Head of caudate nucleus (tissue), 42 donors: ENCODE data around the gene GPBP1L1.
A peak's percentile ranks its signal among the peaks of the same experiment; 100 is the strongest.
"Not testable (repeated sequence)": the region's sequence is repeated elsewhere in the genome, so short reads cannot be mapped to it uniquely, and the experiment has no call there.

Experiments used
- DNase-seq, 42 donors: peaks; one replicate each; pipeline versions ENCODE4 v3.0.0 to v3.0.0-alpha.2; 2020 to 2021; ENCODE audit warnings: mixed read lengths in 7 of 42
- intact Hi-C: fragments of 100-400 bp; cut with DNase I; formaldehyde crosslinking; loops from one replicate; pipeline ENCODE4 v1.15.0; 2022

Gene GPBP1L1

DNA sequence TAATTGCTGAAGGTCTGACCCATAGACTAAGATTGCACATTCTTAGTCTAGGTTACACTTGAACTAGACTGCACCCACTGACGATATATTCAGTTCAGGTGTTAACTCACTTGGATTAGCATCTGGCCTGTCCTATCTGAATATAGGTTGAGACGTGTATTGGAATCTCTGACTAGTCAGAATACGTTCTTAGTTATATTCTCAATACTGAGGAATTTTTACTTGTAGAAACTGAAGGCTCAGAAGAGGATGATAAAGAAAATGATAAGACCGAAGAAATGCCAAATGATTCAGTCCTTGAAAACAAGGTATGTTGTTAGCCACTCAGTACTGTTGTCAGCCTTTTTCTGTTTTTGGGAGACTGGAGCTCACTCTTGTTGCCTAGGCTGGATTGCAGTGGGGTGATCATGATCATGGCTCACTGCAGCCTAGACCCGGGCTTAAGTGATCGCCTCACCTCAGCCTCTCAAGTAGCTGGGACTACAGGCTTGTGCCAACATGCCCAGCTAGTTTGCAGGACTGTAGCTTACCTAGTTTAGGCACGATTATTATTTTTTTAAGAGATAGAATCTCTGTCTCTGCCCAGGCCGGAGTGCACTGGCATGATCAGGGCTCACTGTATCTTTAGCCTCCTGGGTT is 73.3 kb downstream of the GPBP1L1 start:
- intact Hi-C loops, result no loop called here
- no peak for DNase-seq

DNA sequence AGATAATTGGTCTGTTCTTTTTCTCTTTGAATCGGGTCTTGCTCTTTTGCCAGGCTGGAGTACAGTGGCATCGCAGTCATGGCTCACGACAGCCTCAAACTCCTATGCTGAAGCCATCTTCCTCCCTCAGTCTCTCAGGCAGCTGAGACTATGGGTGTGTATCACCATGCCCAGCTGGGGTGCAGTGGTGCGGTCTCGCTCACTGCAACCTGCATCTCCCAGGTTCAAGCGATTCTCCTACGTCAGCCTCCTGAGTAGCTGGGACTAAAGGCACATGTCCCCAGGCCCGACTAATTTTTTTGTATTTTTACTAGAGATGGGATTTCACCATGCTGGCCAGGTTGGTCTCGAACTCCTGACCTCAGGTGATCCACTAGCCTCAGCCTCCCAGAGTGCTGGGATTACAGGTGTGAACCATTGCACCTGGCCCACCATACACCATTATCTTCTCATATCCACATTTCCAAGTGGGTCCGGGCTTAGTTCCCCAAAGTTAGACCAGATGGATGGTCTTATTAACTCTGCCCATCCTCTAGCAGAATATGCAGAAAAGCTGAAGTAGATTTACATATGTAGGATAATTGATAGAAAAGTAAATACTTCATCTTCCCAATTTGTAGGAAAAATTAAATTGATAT is 75.6 kb downstream of the GPBP1L1 start:
- intact Hi-C loops, result no loop called here
- DNase-seq, result no peak

DNA sequence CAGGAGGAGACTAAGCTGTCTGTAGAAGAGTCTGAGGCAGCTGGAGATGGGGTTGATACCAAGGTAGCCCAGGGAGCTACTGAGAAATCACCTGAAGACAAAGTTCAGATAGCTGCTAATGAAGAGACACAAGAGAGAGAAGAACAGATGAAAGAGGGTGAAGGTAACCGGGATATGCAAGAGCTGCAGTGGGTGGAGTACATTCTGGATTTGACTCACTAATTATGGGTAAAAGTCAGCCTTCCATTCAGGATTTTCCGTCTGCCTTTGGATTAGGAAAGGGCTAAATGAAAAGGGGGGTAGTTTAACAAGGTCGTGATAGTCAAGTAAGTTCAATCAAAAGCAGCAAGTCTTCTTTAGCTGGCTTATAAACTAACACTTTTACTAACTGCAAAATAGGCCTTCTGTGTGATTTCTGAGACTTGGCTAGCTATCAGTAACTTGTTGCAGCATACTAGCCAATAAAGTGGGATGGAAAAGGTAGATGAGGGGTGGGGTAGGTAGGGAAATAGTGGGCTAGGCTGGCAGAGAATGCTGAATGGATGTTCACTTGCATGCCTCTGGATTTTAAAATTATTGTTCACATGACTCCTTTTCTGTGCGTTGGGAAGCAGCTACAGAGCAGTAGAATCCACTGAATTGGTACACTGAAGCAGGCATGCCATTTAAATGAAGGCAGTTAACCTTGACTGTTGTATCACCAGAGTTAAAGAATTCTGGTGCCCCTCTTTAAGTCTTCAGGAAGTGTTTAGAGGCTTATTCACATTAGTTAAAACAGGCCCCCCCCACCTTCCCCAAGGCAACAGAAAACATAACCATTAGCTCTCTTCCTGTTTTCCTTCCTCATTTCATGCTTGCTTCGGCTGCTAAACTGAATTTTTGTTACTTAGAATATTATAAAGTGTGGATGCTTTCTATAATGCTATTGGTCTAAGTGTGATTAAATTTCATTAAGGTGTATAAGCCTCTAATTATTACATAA is 77.9 kb downstream of the GPBP1L1 start:
- no peak for DNase-seq

GRCh38 chr1:45607404-45608074 is 78.8 kb downstream of the GPBP1L1 start:
- intact Hi-C loops, result no loop called here
- no peak for DNase-seq

More for the DNA sequence above, 77.9 kb downstream of the GPBP1L1 start:
- intact Hi-C loops, result no loop called here

DNA sequence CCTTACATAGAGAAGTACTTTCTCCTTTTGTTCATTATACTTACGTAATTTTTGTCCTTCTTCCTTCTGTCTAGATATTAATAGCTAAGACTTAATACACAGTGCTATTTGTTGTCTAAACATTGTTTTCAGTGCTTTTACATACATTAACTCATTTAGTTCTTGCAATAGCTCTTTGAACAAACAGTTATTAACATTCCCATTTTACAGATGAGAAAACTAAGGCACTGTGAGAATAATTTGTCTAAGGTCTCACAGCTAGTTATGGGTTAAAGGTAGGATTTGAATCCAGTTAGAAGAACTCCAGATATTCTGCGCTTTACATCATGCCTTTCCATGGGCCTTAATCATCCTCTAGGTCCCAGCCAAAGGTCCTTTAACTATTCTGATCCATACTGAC is 82.1 kb downstream of the GPBP1L1 start:
- no peak for DNase-seq
- intact Hi-C loops, result no loop called here

GRCh38 chr1:45596765-45597164 is 89.6 kb downstream of the GPBP1L1 start:
- intact Hi-C loops, DNase-seq: not testable (repeated sequence)

GRCh38 chr1:45594412-45594811 is 91.9 kb downstream of the GPBP1L1 start:
- intact Hi-C loops, result no loop called here
- no peak for DNase-seq

DNA sequence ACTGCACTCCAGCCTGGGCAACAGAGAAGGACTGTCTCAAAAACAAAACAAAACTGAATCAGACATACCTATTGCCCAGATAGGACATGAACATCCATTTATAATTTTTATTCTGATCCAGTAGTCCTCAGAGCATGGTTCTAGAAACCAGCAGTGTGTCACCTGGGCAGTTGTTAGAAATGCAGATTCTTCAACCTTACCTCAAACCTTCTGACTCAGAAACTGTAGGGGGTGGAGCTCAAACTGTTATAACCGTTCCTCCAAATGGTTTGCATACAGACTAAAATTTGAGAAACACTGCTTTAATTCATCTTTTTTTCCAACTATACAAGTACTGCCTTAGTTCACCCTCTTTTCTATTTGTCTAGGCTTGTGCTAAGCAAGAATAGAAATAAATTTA is 96.5 kb downstream of the GPBP1L1 start:
- intact Hi-C loops, result no loop called here
- no peak for DNase-seq

DNA sequence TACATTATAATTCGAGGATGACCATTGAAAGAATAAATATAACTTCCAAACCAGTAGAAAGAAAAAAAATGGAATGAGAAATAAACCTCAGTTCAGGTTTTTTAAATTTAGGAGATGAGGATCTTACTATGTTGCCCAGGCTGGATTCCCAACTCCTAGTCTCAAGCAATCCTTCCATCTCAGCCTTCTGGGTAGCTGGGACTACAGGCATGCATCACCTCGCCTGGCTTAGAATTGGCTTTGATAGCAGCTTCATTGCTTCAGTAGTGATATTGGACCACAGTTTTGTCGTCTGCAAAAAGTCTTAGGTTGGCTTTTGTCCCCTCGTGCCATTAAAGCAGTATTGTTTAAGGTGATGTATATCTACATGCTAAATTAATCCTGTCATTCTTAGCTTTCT is 99.6 kb downstream of the GPBP1L1 start:
- no peak for DNase-seq
- intact Hi-C loops, result no loop called here

DNA sequence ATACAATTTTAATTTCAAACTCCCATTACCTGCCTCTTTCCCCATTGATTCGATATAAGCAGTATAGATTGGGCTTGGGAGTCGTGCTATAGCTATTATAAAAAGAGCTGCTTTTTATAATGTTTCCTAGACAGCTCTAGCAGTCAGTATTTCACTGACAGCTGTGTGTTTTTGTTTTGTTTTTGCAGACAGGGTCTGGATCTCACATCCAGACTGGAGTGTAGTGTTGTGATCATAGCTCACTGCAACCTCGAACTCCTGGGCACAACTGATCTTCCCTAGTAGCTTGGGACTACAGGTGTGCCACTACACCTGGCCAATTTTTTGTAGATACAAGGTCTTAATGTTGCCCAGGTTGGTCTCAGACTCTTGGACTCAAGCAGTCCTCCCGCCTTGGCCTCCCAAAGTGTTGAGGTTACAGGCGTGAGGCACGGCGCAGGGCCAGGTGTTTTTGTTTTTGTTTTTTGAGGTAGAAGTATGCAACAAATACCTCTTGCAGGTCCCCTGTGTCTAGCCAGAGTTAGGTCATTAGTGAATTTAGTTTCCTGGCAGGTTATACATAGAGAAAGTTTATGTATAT is 100.7 kb downstream of the GPBP1L1 start:
- intact Hi-C loops, result no loop called here

DNA sequence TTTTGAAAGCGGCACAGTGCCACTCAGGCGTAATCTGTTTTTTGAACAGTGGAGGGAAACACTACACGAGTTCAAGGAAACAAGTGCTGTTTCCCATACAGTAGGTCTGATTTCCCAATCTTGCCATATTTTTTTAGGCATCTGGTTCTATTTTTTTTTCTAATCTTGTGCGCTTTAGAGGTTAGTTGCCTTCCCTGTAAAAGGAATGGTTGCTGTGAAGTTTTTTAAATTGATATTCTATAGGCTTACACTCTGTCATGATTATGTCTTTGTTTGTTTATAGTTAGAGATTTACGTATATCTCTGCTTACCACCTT is 101.3 kb downstream of the GPBP1L1 start:
- intact Hi-C loops, result no loop called here

More for the DNA sequence above, 100.7 kb downstream of the GPBP1L1 start:
- no peak for DNase-seq

DNA sequence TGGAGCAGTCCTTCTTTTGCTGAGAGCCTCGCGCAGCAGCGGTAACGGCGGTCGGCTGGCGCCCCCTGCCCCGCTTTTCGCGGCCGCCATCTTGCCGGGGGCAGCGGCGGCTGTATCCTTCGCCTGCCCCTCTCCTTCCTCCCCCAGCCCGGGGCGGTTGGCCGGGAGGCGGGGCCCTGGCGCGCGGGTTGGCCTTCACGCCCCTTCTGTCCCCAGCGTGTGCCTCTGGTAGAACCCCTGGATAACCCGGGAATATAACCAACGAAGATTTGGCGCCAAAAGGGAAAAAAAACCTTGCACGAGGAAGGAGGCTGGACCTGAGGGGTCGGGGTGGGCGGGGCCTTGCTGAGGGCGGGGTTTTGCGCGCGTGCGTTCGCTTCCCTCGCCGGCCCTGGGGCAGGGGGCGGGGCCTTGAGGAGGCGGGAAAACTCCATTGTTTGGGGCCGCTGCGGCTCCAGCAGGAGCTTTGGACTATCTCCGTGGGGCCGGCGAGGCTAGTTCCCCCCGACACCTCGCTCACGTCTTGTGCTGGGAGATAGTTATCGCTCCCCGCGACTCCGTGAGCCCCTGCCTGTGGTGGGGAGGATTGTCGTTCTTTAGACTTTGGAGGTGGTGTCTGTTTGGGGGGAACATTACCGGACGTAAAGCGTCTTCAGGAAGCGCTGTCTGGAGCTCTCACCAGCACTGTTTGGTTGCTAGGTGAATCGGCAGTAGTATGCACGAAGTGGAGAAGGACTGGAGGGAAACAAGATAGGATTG is 101.8 kb downstream of the GPBP1L1 start:
- intact Hi-C loops, result loop anchor here (5.0 kb wide), 1 partner anchor 103 kb away; the partner anchor contains the start of genes GPBP1L1 and TMEM69
- DNase-seq, result peak; percentile 74 to 95 (median 90)

More for the DNA sequence above, 101.3 kb downstream of the GPBP1L1 start:
- no peak for DNase-seq

DNA sequence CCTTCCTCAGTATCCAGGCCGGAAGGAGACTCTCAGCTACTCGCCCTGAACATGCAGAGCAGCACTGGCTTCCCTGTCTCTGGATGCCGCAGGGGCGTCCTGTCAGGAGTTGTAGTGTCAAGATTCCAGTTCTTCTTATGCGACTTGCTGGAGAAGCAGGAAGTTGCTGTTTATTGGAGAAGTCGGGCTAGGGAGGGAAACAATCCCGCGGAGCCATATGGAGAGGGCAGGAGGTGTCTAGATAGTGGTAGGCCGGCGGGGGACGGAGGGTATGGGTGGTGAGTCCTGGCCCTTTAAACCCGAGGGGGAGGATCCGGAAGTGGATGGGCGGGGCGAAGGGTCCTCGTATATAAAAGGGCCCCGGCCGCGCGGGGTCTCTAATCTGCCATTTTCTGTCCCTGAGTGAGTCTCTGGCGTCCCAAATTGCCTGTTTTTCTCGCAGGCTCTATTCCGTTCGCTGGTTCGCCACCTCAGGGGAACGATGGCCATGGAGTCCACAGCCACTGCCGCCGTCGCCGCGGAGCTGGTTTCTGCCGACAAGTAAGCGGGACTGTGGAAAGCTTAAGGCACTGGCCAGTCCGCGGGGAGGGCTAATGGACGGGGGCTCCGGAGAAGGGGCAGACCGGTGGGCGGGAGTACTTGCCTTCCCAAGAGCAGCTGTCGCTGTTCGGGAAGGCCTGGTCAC is 102.5 kb downstream of the GPBP1L1 start, which contains the start of gene NASP:
NASP (plus strand) TSS at position 376 of the 685 bp plus-strand sequence; CDS start at position 482, 106 bp downstream.
- peak; percentile 87 to 97 (median 92) for DNase-seq
- intact Hi-C loops, result loop anchor here (5.0 kb wide), 1 partner anchor 103 kb away; the partner anchor contains the start of genes GPBP1L1 and TMEM69

GRCh38 chr1:45583264-45583665 is 103.1 kb downstream of the GPBP1L1 start:
- intact Hi-C loops, result loop anchor here (5.0 kb wide), 1 partner anchor 104 kb away; the partner anchor contains the start of genes GPBP1L1 and TMEM69
- peak; percentile 84 to 99 (median 97) for DNase-seq
